ENCODE results near the gene FHOD1. TPM values are rescaled to one million over a fixed set of nuclear protein-coding genes. Genes with fewer than 3 reads are reported as not detected.

The FHOD1 gene
- total and polyA plus RNA-seq, 9 of the 15 experiments (the other 6 are each of a cell fraction or from before 2014, with no cell fraction given): 18.7 to 126 (median 32.3) TPM

GRCh38 chr16:67226804-67227566, 20.3 kb downstream of the FHOD1 start, which contains the start of gene TMEM208 (continued):
- no peak for TF ChIP-seq NFIX (CRISPR knock-in tag; IDR thresholded peaks at IDR 0.05; ENCODE audit: low read depth)
- no peak for TF ChIP-seq ZNF589 (CRISPR knock-in tag; IDR thresholded peaks at IDR 0.05; ENCODE audit: low read depth)
- TF ChIP-seq ZNF212 (CRISPR knock-in tag; IDR thresholded peaks at IDR 0.05): no peak
- TF ChIP-seq CEBPB (tag; IDR thresholded peaks at IDR 0.05): no peak
- TF ChIP-seq BRF2 (IDR thresholded peaks at IDR 0.05; ENCODE audit: borderline replicate concordance, insufficient read depth, insufficient read length): no peak
- TF ChIP-seq TRIM25 (IDR thresholded peaks at IDR 0.05; ENCODE audit: borderline replicate concordance): no peak
- TF ChIP-seq ARID1B (IDR thresholded peaks at IDR 0.05): no peak; the same call in 1 of the 2 replicates
- TF ChIP-seq MED1 (CRISPR knock-in tag; IDR thresholded peaks at IDR 0.05; ENCODE audit: borderline replicate concordance): no peak
- no peak for TF ChIP-seq ZNF668 (CRISPR knock-in tag; IDR thresholded peaks at IDR 0.05)
- TF ChIP-seq SOX6 (IDR thresholded peaks at IDR 0.05): peak; percentile 6; the same call in 1 of the 2 replicates
- 0 out of 4 replicates have a peak, but pooled peaks of 1 of the 2 experiments have one; percentile 40 for TF ChIP-seq ARNT (IDR thresholded peaks at IDR 0.05)
- no peak for TF ChIP-seq SMARCC2 (IDR thresholded peaks at IDR 0.05; ENCODE audit: low read depth)
- TF ChIP-seq CHD1 (IDR thresholded peaks at IDR 0.05; ENCODE audit: low read length): peak; percentile 63
- no peak for TF ChIP-seq TRIM24 (IDR thresholded peaks at IDR 0.05)
- no peak for TF ChIP-seq MBD1 (CRISPR knock-in tag; IDR thresholded peaks at IDR 0.05)
- no peak for TF ChIP-seq HDGF (IDR thresholded peaks at IDR 0.05)
- peak; percentile 92 for TF ChIP-seq POU5F1 (IDR thresholded peaks at IDR 0.05; ENCODE audit: borderline replicate concordance, low read depth, low read length, partially characterized antibody)
- no peak for TF ChIP-seq DDX20 (tag; IDR thresholded peaks at IDR 0.05; ENCODE audit: low read depth)
- TF ChIP-seq TEAD2 (tag; IDR thresholded peaks at IDR 0.05): no peak
- no peak; the same call in 1 of the 2 replicates for TF ChIP-seq THRAP3 (IDR thresholded peaks at IDR 0.05; ENCODE audit: borderline replicate concordance)
- no peak for TF ChIP-seq MIER1 (IDR thresholded peaks at IDR 0.05; ENCODE audit: low read depth)
- no peak for TF ChIP-seq ZNF347 (CRISPR knock-in tag; IDR thresholded peaks at IDR 0.05; ENCODE audit: low read depth)
- no peak for TF ChIP-seq U2AF2 (optimal IDR thresholded peaks at IDR 0.05; ENCODE audit: low read depth, low read length)
- peak; percentile 92 for TF ChIP-seq ESRRA (IDR thresholded peaks at IDR 0.05; ENCODE audit: borderline replicate concordance, low read depth)
- peak; percentile 50; the same call in 1 of the 2 replicates for TF ChIP-seq DNMT1 (IDR thresholded peaks at IDR 0.05)
- no peak for TF ChIP-seq ZNF140 (CRISPR knock-in tag; IDR thresholded peaks at IDR 0.05)
- no peak for TF ChIP-seq ARID2 (IDR thresholded peaks at IDR 0.05)

Data from K562 (cell line).